ENCODE measurements around the gene TOMM20. TPM values are rescaled to one million over a fixed set of nuclear protein-coding genes. Genes with fewer than 3 reads are reported as not detected.
"Not testable (repeated sequence)": the region's sequence is repeated elsewhere in the genome, so short reads cannot be mapped to it uniquely, and the experiment has no call there.

The TOMM20 gene
- 100 to 1,000 TPM; 110 to 371 (median 210) TPM for total RNA-seq

DNA sequence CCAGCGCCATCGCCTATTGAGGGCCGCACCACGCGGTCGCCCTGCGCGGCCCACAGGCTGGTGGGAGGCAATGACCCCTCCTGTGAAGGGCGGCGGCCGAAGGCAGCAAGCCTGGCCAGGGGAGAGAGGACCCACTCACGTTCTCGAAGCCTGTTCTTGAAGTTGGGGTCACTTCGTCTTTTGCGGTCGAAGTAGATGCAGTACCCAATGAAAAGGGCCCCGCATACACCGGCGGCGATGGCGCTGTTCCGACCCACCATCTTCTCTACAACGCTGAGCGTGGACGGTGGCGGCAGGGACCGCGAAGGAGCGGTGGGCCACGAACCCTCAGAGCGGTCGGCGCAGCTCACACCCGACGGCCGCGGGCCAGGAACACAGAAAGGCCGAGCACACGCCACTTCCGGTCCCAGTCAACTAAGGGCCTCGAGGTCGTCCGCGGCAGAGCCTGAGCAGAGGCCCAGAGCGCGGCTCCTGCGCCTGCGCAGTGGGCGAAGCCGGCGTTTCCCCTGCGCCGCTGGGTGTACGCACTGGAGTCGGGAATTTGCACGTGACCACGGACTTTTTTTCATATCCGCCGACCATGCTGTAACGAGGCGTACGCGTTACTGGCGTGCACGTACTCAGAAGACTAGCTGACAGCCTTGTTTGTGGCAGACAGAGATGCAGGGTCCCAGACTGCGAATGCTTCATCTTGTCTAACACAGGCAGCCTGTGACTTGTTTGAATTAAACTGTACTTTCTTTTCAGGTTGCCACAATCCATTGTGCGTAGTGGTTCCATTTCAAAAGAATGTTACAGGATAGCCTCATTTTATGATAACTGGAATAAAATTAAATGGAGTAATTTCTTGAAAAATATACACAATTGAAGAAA is at the start of gene TOMM20:
TSS of gene TOMM20 (minus strand) at position 382 of the 873 bp plus-strand sequence. CDS start at position 260, 122 bp downstream.
- peak; percentile 90 to 98 (median 96) for ATAC-seq (replicated peaks in 6 of 8)
- H3K4me3 ChIP-seq = peak within 1 kb of the TSS; percentile 60 to 89 (median 78)
- WGBS, 10 experiments = 0 to 11% (median 3%) methylated on average over 4 to 58 of the region's 67 CpGs; no CpG with 5 or more reads in 1 of the 10 experiments
- in situ Hi-C loops (cut with MboI; ENCODE audit: low pct_unique_long_range_greater_than_20kb in 2 of 9, low sequenced_read_pairs in 9 of 9, unreplicated experiment in 9 of 9) = no loop called here
- H3K27ac ChIP-seq = peak within 1 kb of the TSS; percentile 95 to 98
- peaks cover 7 to 17% of the 10 kb centered on the region in 2 donors for H3K4me1 ChIP-seq (replicated peaks in 1 of 2)

- Histone ChIP-seq H3K27ac (no peak overlapping the region), H3K4me3 (no peak overlapping the region), H3K4me1 (replicated peaks in 1 of 2) (no peaks in the 10 kb centered on the region)
- in situ Hi-C loops (cut with MboI; ENCODE audit: low pct_unique_long_range_greater_than_20kb in 2 of 9, low sequenced_read_pairs in 9 of 9, unreplicated experiment in 9 of 9) = no loop called here
- 80 to 100% (median 88%) methylated on average over 1 to 7 of the region's 7 CpGs; no CpG with 5 or more reads in 3 of the 10 experiments for WGBS, 10 experiments
- no peak for ATAC-seq (replicated peaks in 6 of 8)
Observed at GRCh38 chr1:235176486-235176885, 47.8 kb upstream of the TOMM20 start.

DNA sequence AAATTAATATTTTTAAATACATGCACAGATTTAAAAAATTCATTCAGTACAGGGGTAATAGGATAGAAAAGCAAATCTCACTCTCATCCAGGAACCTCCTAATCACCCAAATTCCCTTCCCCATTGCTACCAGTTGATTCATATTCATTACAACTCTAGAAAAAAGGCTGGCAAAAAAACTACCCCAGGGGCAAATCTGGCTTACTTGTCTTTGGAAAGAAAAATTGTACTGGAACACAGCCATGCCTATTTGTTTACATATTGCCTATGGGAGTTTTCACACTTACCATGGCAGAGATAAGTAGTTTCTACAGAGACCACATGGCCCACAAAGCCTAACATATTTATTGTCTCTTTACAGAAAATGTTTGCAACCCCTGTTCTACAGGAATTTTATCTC is 41.3 kb upstream of the TOMM20 start:
- peak in 1 of 8 experiments; percentile 30 for ATAC-seq (replicated peaks in 6 of 8)
- Histone ChIP-seq H3K27ac (no peak overlapping the region), H3K4me3 (no peak overlapping the region), H3K4me1 (replicated peaks in 1 of 2) (no peaks in the 10 kb centered on the region)
- in situ Hi-C loops (cut with MboI; ENCODE audit: low pct_unique_long_range_greater_than_20kb in 2 of 9, low sequenced_read_pairs in 9 of 9, unreplicated experiment in 9 of 9) = no loop called here

DNA sequence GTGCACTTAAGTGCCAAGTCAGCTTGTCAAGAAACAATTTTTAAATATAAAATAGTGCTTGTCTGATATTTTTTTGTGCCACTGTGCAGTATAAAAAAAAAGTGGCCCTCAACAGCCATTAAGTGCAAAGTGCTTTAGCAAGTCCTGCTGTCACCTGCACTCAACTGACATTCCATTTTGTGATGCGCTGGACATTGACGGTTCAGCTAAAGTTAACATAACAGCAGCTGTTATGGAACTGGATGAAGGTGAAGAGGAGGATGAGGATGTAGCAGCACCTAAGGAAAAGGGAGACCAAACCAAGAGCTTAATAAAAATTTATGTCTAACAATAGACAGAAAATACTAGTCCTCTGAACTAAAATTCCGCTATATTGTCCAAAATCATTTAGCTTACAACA is 39.7 kb upstream of the TOMM20 start:
- in situ Hi-C loops (cut with MboI; ENCODE audit: low pct_unique_long_range_greater_than_20kb in 2 of 9, low sequenced_read_pairs in 9 of 9, unreplicated experiment in 9 of 9) = no loop called here
- H3K27ac ChIP-seq = no peak overlapping the region
- WGBS, 10 experiments = 78 to 100% (median 96%) methylated on average over 1 to 3 of the region's 3 CpGs; no CpG with 5 or more reads in 1 of the 10 experiments
- no peak overlapping the region for H3K4me3 ChIP-seq
- no peaks in the 10 kb centered on the region for H3K4me1 ChIP-seq (replicated peaks in 1 of 2)
- no peak for ATAC-seq (replicated peaks in 6 of 8)

DNA sequence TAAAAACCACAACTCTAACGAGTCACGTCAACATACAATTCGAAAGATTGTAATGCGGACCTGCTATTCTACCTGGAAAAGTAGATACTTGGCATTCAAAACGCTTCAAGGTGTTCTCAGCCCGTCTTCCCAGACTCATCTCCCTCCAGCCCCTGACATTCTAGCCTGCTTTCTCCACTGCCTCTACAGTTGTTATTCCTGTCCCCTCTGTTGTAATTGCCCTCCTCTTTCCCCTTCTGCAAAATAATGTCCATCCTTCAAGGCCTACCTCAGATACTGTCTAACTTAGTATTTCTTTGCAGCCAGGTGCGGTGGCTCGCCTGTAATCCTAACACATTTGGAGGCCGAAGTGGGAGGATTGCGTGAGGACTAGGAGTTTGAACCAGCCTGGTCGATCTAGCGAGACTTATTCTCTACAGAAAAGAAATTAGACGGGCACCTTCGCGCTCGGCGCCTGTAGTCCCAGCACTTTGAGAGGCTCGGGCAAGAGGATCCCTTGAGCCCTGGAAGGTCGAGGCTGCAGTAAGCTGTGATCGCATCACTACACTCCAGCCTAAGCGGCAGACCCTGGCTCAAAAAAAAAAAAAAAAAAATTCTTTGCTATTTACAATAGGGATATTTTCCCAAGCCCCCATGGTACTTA is 33.2 kb upstream of the TOMM20 start:
- whole genome bisulfite sequencing, 10 experiments = 30 to 100% (median 69%) methylated on average over 3 to 21 of the region's 21 CpGs
- ATAC-seq (replicated peaks in 6 of 8) = peak in 1 of 8 experiments; percentile 1
- in situ Hi-C loops (cut with MboI; ENCODE audit: low pct_unique_long_range_greater_than_20kb in 2 of 9, low sequenced_read_pairs in 9 of 9, unreplicated experiment in 9 of 9) = no loop called here

GRCh38 chr1:235160957-235161684 is 32.5 kb upstream of the TOMM20 start, which contains the start of gene RBM34:
TSS of gene RBM34 (minus strand) at chr1:235161250. CDS start at chr1:235161226, 24 bp downstream.
- ATAC-seq (replicated peaks in 6 of 8) = peak; percentile 91 to 99 (median 98)
- in situ Hi-C loops (cut with MboI; ENCODE audit: low pct_unique_long_range_greater_than_20kb in 2 of 9, low sequenced_read_pairs in 9 of 9, unreplicated experiment in 9 of 9) = no loop called here
- peak within 1 kb of the TSS; percentile 60 to 77 (median 74) for H3K4me3 ChIP-seq
- peak within 1 kb of the TSS; percentile 72 to 79 for H3K27ac ChIP-seq
- H3K4me1 ChIP-seq (replicated peaks in 1 of 2) = peaks cover 7 to 9% of the 10 kb centered on the region in 2 donors
- 0 to 1% (median 0%) methylated on average over 1 to 50 of the region's 52 CpGs; no CpG with 5 or more reads in 2 of the 10 experiments for WGBS, 10 experiments

More for the DNA sequence above, 33.2 kb upstream of the TOMM20 start:
- H3K4me1 ChIP-seq (replicated peaks in 1 of 2) = peaks cover 7 to 9% of the 10 kb centered on the region in 2 donors
- H3K4me3 ChIP-seq = peak overlapping the region; percentile 60 to 77 (median 74)
- peak overlapping the region in 1 of 2 donors; percentile 79 for H3K27ac ChIP-seq

DNA sequence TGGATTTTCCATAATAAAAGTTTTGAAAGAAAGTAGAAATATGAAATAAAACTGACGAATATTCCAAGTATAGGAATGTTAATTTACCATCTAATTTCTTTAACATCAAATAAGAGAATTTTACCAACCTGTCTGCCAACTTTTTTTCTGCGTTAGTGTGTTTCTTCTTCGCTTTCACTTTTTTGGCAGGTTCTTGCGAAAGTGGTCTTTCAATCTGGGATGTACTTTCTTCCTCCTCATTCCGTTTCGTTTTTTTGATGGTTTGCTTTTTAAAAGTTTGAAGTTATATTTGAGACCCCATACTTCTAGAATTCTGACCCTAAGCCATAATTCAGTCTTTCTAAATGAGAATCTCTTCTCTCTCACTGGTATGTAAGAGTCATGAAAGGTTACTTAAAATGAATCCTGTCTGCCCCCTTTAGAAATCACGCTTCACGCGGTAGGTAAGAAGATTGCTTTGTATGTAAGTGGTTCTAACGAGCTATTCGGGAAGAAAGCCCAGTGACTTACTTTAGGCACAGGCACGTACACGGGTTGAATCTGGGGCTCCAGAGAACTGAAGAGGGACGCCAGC is 31.8 kb upstream of the TOMM20 start:
- peak in 1 of 8 experiments; percentile 51 for ATAC-seq (replicated peaks in 6 of 8)
- 0 to 34% (median 10%) methylated on average over 3 to 13 of the region's 14 CpGs for WGBS, 10 experiments
- in situ Hi-C loops (cut with MboI; ENCODE audit: low pct_unique_long_range_greater_than_20kb in 2 of 9, low sequenced_read_pairs in 9 of 9, unreplicated experiment in 9 of 9) = no loop called here
- H3K4me3 ChIP-seq = peak overlapping the region; percentile 60 to 77 (median 74)
- peaks cover 7 to 9% of the 10 kb centered on the region in 2 donors for H3K4me1 ChIP-seq (replicated peaks in 1 of 2)
- peak overlapping the region; percentile 72 to 79 for H3K27ac ChIP-seq

GRCh38 chr1:235159930-235160329 is 31.3 kb upstream of the TOMM20 start:
- WGBS, 10 experiments = 58 to 100% (median 85%) methylated on average over 1 to 9 of the region's 9 CpGs; no CpG with 5 or more reads in 1 of the 10 experiments
- H3K27ac ChIP-seq; ATAC-seq (replicated peaks in 6 of 8); in situ Hi-C loops (cut with MboI; ENCODE audit: low pct_unique_long_range_greater_than_20kb in 2 of 9, low sequenced_read_pairs in 9 of 9, unreplicated experiment in 9 of 9); H3K4me1 ChIP-seq (replicated peaks in 1 of 2): not testable (repeated sequence)
- peak overlapping the region in 4 of 5 donors; percentile 66 to 77 (median 75) for H3K4me3 ChIP-seq

- H3K27ac ChIP-seq; ATAC-seq (replicated peaks in 6 of 8); H3K4me1 ChIP-seq (replicated peaks in 1 of 2); H3K4me3 ChIP-seq; in situ Hi-C loops (cut with MboI; ENCODE audit: low pct_unique_long_range_greater_than_20kb in 2 of 9, low sequenced_read_pairs in 9 of 9, unreplicated experiment in 9 of 9): not testable (repeated sequence)
- WGBS, 10 experiments = 80 to 100% (median 96%) methylated on average over 1 to 9 of the region's 9 CpGs; no CpG with 5 or more reads in 3 of the 10 experiments
Observed at GRCh38 chr1:235159284-235159683, 30.6 kb upstream of the TOMM20 start.

- 72 to 100% (median 97%) methylated on average over 1 to 6 of the region's 6 CpGs; no CpG with 5 or more reads in 1 of the 10 experiments for WGBS, 10 experiments
- in situ Hi-C loops (cut with MboI; ENCODE audit: low pct_unique_long_range_greater_than_20kb in 2 of 9, low sequenced_read_pairs in 9 of 9, unreplicated experiment in 9 of 9) = no loop called here
- Histone ChIP-seq H3K4me1 (replicated peaks in 1 of 2) (peaks cover 7 to 9% of the 10 kb centered on the region in 2 donors), H3K4me3 (no peak overlapping the region), H3K27ac (no peak overlapping the region)
- ATAC-seq (replicated peaks in 6 of 8) = no peak
Observed at GRCh38 chr1:235158680-235159079, 30.0 kb upstream of the TOMM20 start.

- no peak for ATAC-seq (replicated peaks in 6 of 8)
- 60 to 100% (median 96%) methylated on average over 1 to 4 of the region's 4 CpGs for WGBS, 10 experiments
- Histone ChIP-seq H3K4me3 (no peak overlapping the region), H3K27ac (no peak overlapping the region), H3K4me1 (replicated peaks in 1 of 2) (peaks cover 7 to 9% of the 10 kb centered on the region in 2 donors)
- in situ Hi-C loops (cut with MboI; ENCODE audit: low pct_unique_long_range_greater_than_20kb in 2 of 9, low sequenced_read_pairs in 9 of 9, unreplicated experiment in 9 of 9) = no loop called here
Observed at GRCh38 chr1:235157150-235157549, 28.5 kb upstream of the TOMM20 start.

DNA sequence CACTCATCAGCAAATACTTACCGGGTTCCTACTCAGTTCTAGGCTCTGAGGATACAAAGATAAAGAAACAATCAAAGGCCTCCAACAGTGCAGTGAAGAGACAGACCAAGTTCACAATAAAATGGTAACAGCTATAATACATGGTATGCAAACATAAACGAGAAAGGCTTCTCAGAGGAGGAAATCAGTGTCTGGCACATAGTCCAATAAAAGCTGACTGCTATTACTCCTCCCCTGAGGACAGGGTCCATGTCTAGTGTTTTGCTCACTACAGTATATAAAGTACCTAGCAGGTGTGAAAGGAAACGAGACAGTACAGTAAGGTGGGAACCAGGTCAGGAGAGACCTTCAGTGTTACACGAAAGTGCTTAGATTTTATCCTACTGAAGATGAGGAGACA is 28.1 kb upstream of the TOMM20 start:
- 72 to 100% (median 89%) methylated on average over 2 to 4 of the region's 4 CpGs; no CpG with 5 or more reads in 1 of the 10 experiments for WGBS, 10 experiments
- ATAC-seq (replicated peaks in 6 of 8) = no peak
- Histone ChIP-seq H3K4me3 (no peak overlapping the region), H3K27ac (no peak overlapping the region), H3K4me1 (replicated peaks in 1 of 2) (peaks cover 4 to 9% of the 10 kb centered on the region in 2 donors)
- in situ Hi-C loops (cut with MboI; ENCODE audit: low pct_unique_long_range_greater_than_20kb in 2 of 9, low sequenced_read_pairs in 9 of 9, unreplicated experiment in 9 of 9) = no loop called here
